K562 (cell line): ENCODE data around the gene ERN1. TPM values are rescaled to one million over a fixed set of nuclear protein-coding genes. Genes with fewer than 3 reads are reported as not detected.

ENCODE experiments used
- NFE2L1 ChIP-seq: fragments of 450-650 bp; IDR thresholded peaks from 2 replicates; pipeline ENCODE4 v1.6.1; 2016; ENCODE audit warnings: missing genetic modification characterization, low read depth, mild to moderate bottlenecking, missing compliant biosample characterization, moderate library complexity, borderline replicate concordance
- NR2C2 ChIP-seq, 2 experiments: fragments of 200-800 bp in 1 of 2; sonication (Bioruptor generic) in 1 of 2; sonication (generic) in 1 of 2; formaldehyde crosslinking in 1 of 2; IDR thresholded peaks; 2 replicates each; pipeline versions ENCODE4 v1.6.1 to v1.8.0; 2016 to 2022; ENCODE audit warnings: mild to moderate bottlenecking in 1 of 2, missing compliant biosample characterization in 1 of 2, missing genetic modification characterization in 1 of 2, missing genetic modification reagents in 1 of 2
- PRMT5 ChIP-seq: sonication (generic); formaldehyde crosslinking; IDR thresholded peaks from 2 replicates; pipeline ENCODE4 v1.5.0; 2020; ENCODE audit warnings: missing genetic modification reagents
- PTBP1 ChIP-seq: fragments of 200-400 bp; formaldehyde crosslinking; IDR thresholded peaks from 2 replicates; pipeline ENCODE4 v1.6.1; 2017; ENCODE audit warnings: low read depth, low read length
- SRSF9 ChIP-seq: fragments of 200-400 bp; formaldehyde crosslinking; IDR thresholded peaks from 2 replicates; pipeline ENCODE4 v1.6.1; 2017; ENCODE audit warnings: low read depth, low read length, borderline replicate concordance
- ZNF134 ChIP-seq: fragments of 250-450 bp; sonication (Bioruptor Pico); conservative IDR thresholded peaks from 2 replicates; pipeline ENCODE4 v1.4.0; 2020
- ZNF586 ChIP-seq: fragments of 450-650 bp; formaldehyde crosslinking; conservative IDR thresholded peaks from 2 replicates; pipeline ENCODE4 v1.4.0; 2020; ENCODE audit warnings: mild to moderate bottlenecking, moderate library complexity
- ZNF764 ChIP-seq: fragments of 250-450 bp; sonication (Bioruptor Pico); IDR thresholded peaks from 2 replicates; pipeline ENCODE4 v1.4.0; 2020; ENCODE audit warnings: low read depth, mild to moderate bottlenecking, moderate library complexity
- ZNF778 ChIP-seq: fragments of 450-650 bp; formaldehyde crosslinking; IDR thresholded peaks from 2 replicates; pipeline ENCODE4 v1.4.0; 2020; ENCODE audit warnings: mild to moderate bottlenecking, moderate library complexity
- polyA plus RNA-seq, 8 experiments: library from polyadenylated mRNA; depleted of rRNA in 4 of 8; stranded (reverse) in 5 of 8; unstranded in 3 of 8; fragments of >200 nt; fragmentation: Nextera tagmentation in 2 of 8; fragmentation: Illumina TruSeq in 1 of 8; extraction: Ambion mirVana in 2 of 8; extraction: Trizol in 1 of 8; gene quantifications; 2 replicates each; pipeline versions ENCODE4 v1.2.1 to v1.2.3, GENCODE V29; 2011 to 2014; ENCODE audit warnings: inconsistent platforms in 1 of 8, missing spikeins in 1 of 8
- total RNA-seq, 7 experiments: library from RNA; depleted of rRNA in 6 of 7; stranded (reverse); fragments of >200 nt in 6 of 7; fragmentation: Illumina TruSeq in 2 of 7; extraction: Trizol in 2 of 7; gene quantifications; 2 replicates each; pipeline versions ENCODE4 v1.2.1 to v1.2.3, GENCODE V29; 2011 to 2021; ENCODE audit warnings: low replicate concordance in 1 of 7
- TF ChIP-seq, protein P1 (sequence below), 2 experiments: fragments of 450-650 bp; IDR thresholded peaks; 2 replicates each; pipeline ENCODE4 v1.6.1; 2018; ENCODE audit warnings: mild to moderate bottlenecking in 2 of 2, low read depth in 1 of 2; ENCODE audit not compliant: partially characterized antibody in 2 of 2
- TF ChIP-seq, protein P2 (sequence below): fragments of 250-450 bp; sonication (Bioruptor Pico); IDR thresholded peaks from 2 replicates; pipeline ENCODE4 v1.6.1; 2021; ENCODE audit warnings: mild to moderate bottlenecking
- TF ChIP-seq, protein P3 (sequence below): sonication (generic); formaldehyde crosslinking; IDR thresholded peaks from 2 replicates; pipeline ENCODE4 v1.8.0; 2022; ENCODE audit warnings: mild to moderate bottlenecking, missing genetic modification reagents

The ERN1 gene
- total and polyA plus RNA-seq, 9 of the 15 experiments (the other 6 are each of a cell fraction or from before 2014, with no cell fraction given): 2.1 to 22.5 (median 7.3) TPM

DNA sequence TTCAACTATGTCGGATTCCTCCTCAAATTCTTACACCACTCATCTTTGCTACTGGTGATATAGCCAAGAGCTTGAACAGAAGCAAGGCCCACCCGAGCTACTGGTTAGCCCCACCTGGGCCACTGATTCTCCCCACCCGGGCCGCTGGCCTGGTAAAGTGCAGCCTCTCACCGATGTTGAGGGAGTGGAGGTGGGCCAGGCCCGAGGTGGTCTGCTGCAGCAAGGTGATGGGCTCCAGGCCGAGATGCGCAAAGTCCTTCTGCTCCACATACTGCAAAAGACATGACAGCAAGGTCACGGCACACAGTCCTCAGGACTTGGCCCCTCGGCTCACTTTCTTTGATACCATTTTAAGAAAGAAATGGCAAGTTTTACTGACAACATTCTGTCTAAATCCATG, 76.8 kb downstream of the ERN1 start (continued):
- TF ChIP-seq, protein P1, sequence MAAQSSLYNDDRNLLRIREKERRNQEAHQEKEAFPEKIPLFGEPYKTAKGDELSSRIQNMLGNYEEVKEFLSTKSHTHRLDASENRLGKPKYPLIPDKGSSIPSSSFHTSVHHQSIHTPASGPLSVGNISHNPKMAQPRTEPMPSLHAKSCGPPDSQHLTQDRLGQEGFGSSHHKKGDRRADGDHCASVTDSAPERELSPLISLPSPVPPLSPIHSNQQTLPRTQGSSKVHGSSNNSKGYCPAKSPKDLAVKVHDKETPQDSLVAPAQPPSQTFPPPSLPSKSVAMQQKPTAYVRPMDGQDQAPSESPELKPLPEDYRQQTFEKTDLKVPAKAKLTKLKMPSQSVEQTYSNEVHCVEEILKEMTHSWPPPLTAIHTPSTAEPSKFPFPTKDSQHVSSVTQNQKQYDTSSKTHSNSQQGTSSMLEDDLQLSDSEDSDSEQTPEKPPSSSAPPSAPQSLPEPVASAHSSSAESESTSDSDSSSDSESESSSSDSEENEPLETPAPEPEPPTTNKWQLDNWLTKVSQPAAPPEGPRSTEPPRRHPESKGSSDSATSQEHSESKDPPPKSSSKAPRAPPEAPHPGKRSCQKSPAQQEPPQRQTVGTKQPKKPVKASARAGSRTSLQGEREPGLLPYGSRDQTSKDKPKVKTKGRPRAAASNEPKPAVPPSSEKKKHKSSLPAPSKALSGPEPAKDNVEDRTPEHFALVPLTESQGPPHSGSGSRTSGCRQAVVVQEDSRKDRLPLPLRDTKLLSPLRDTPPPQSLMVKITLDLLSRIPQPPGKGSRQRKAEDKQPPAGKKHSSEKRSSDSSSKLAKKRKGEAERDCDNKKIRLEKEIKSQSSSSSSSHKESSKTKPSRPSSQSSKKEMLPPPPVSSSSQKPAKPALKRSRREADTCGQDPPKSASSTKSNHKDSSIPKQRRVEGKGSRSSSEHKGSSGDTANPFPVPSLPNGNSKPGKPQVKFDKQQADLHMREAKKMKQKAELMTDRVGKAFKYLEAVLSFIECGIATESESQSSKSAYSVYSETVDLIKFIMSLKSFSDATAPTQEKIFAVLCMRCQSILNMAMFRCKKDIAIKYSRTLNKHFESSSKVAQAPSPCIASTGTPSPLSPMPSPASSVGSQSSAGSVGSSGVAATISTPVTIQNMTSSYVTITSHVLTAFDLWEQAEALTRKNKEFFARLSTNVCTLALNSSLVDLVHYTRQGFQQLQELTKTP (IDR thresholded peaks at IDR 0.05; ENCODE audit: low read depth in 1 of 2, partially characterized antibody in 2 of 2): no peak
- TF ChIP-seq ZNF134 (CRISPR knock-in tag): no peak
- TF ChIP-seq, protein P2, sequence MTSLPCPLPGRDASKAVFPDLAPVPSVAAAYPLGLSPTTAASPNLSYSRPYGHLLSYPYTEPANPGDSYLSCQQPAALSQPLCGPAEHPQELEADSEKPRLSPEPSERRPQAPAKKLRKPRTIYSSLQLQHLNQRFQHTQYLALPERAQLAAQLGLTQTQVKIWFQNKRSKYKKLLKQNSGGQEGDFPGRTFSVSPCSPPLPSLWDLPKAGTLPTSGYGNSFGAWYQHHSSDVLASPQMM (CRISPR knock-in tag): no peak
- no peak for TF ChIP-seq PTBP1
- no peak for TF ChIP-seq PRMT5 (CRISPR knock-in tag)
- no peak for TF ChIP-seq ZNF778 (CRISPR knock-in tag)
- TF ChIP-seq, protein P3, sequence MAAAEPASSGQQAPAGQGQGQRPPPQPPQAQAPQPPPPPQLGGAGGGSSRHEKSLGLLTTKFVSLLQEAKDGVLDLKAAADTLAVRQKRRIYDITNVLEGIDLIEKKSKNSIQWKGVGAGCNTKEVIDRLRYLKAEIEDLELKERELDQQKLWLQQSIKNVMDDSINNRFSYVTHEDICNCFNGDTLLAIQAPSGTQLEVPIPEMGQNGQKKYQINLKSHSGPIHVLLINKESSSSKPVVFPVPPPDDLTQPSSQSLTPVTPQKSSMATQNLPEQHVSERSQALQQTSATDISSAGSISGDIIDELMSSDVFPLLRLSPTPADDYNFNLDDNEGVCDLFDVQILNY (CRISPR knock-in tag): no peak
- no peak for TF ChIP-seq NFE2L1 (tag)
- TF ChIP-seq ZNF586 (CRISPR knock-in tag): no peak
- TF ChIP-seq ZNF764: no peak
- no peak for TF ChIP-seq NR2C2 (CRISPR knock-in tag; IDR thresholded peaks at IDR 0.05)
- TF ChIP-seq NR2C2 (tag; IDR thresholded peaks at IDR 0.05): no peak
- TF ChIP-seq SRSF9: no peak
